Mesodermal cell (in vitro differentiated cells): ENCODE data around the gene LIFR.
"Not testable (repeated sequence)": the region's sequence is repeated elsewhere in the genome, so short reads cannot be mapped to it uniquely, and the experiment has no call there.

ENCODE experiments used
- H3K27ac ChIP-seq: 2 replicates; pipeline ENCODE4 v1.7.0; 2013; ENCODE audit warnings: mild to moderate bottlenecking, low read depth, low read length, moderate library complexity; ENCODE audit not compliant: severe bottlenecking
- H3K36me3 ChIP-seq: 2 replicates; pipeline ENCODE4 v1.7.1; 2013; ENCODE audit warnings: mild to moderate bottlenecking, low read length, moderate library complexity; ENCODE audit not compliant: control insufficient read depth, insufficient read depth
- H3K4me1 ChIP-seq: one replicate; pipeline ENCODE4 v1.7.1; 2013; ENCODE audit warnings: mild to moderate bottlenecking, low read length; ENCODE audit not compliant: insufficient read depth, control insufficient read depth, poor library complexity, severe bottlenecking
- H3K4me3 ChIP-seq: 2 replicates; pipeline ENCODE4 v1.7.0; 2013; ENCODE audit warnings: low read length, control low read depth, mild to moderate bottlenecking; ENCODE audit not compliant: insufficient read depth, poor library complexity, severe bottlenecking; ENCODE audit errors: extremely low read depth
- H3K9me3 ChIP-seq: 2 replicates; pipeline ENCODE4 v1.7.1; 2013; ENCODE audit warnings: mild to moderate bottlenecking, low read length, moderate library complexity; ENCODE audit not compliant: control insufficient read depth
- WGBS, 2 experiments: methylation state at CpG; one replicate each; pipeline ENCODE4 v1.1.5; 2013; ENCODE audit warnings: missing lambda C conversion rate in 2 of 2; ENCODE audit not compliant: insufficient coverage in 2 of 2; 5-methylcytosine and 5-hydroxymethylcytosine counted together

The LIFR gene

GRCh38 chr5:38518341-38518740, 38.1 kb downstream of the LIFR start:
- no peak overlapping the region for H3K27ac ChIP-seq
- no CpG with 5 or more reads among the region's 1 CpG for WGBS, 2 experiments
- no peaks in the 10 kb centered on the region for H3K9me3 ChIP-seq
- H3K4me3 ChIP-seq = no peak overlapping the region
- no peaks in the 10 kb centered on the region for H3K4me1 ChIP-seq
- H3K36me3 ChIP-seq = peaks cover 47% of the 10 kb centered on the region

DNA sequence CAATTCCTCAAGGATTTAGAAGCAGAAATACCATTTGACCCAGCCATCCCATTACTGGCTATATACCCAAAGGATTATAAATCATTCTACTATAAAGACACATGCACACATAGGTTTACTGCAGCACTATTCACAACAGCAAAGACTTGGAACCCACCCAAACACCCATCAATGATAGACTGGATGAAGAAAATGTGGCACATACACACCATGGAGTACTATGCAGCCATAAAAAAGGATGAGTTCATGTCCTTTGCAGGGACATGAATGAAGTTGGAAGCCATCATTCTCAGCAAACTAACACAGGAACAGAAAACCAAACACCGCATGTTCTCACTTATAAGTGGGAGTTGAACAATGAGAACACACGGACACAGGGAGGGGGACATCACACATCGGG, 39.8 kb downstream of the LIFR start:
- not testable (repeated sequence) for H3K4me3 ChIP-seq, H3K9me3 ChIP-seq, H3K27ac ChIP-seq, H3K4me1 ChIP-seq
- peaks cover 42% of the 10 kb centered on the region for H3K36me3 ChIP-seq
- no CpG with 5 or more reads among the region's 3 CpGs for WGBS, 2 experiments

- peaks cover 41% of the 10 kb centered on the region for H3K36me3 ChIP-seq
Measured at GRCh38 chr5:38515646-38516045, 40.8 kb downstream of the LIFR start.

DNA sequence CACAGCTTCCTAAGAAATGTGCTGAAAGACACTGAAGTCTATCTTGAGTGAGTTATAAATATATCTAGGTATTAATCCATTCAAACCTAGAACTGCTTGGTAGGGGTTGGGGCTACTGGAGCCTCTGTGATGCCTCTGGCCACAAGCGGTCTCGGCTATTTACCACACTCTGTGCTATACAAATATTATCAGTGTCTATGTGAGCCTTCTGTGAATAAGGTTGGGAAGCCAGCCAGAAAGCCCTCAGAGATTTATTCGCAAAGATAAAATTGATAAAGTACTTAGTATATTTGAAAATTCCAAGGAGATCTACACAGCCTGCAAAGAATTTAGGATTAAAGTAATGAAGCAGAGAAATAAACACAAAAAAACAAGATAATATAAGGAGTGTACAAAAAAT, 41.4 kb downstream of the LIFR start:
- H3K36me3 ChIP-seq = peaks cover 42% of the 10 kb centered on the region
- WGBS, 2 experiments = no CpG with 5 or more reads among the region's 3 CpGs

More at GRCh38 chr5:38515646-38516045, 40.8 kb downstream of the LIFR start:
- H3K4me1 ChIP-seq = no peaks in the 10 kb centered on the region
- 56 to 92% methylated on average over 1 to 2 of the region's 2 CpGs for WGBS, 2 experiments
- no peak overlapping the region for H3K27ac ChIP-seq
- no peak overlapping the region for H3K4me3 ChIP-seq
- H3K9me3 ChIP-seq = no peaks in the 10 kb centered on the region

DNA sequence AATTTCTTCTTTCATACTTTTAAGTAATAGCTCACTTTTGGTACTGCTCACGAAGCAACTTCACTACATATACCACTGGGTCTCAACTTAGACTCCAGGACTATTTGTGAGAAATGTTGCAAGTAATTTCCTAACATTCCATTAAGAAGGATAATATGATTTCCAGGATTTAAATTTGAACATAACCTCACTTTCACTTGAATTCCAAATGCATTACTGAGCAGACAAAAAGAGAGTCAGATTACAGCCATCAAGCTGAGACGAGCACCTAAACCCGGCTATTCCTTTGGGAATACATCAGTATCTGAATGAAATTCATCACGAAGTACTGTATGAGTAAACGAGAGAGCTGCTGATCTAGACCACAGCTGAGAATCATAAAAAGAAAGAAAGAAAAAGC, 47.3 kb downstream of the LIFR start:
- Histone ChIP-seq H3K4me1 (no peaks in the 10 kb centered on the region), H3K4me3 (no peak overlapping the region), H3K9me3 (no peaks in the 10 kb centered on the region), H3K36me3 (peaks cover 29% of the 10 kb centered on the region), H3K27ac (no peak overlapping the region)
- WGBS, 2 experiments = 80 to 96% methylated on average over 1 to 4 of the region's 5 CpGs

More for the DNA sequence above, 41.4 kb downstream of the LIFR start:
- Histone ChIP-seq H3K27ac (no peak overlapping the region), H3K4me3 (no peak overlapping the region), H3K4me1 (no peaks in the 10 kb centered on the region), H3K9me3 (no peaks in the 10 kb centered on the region)

DNA sequence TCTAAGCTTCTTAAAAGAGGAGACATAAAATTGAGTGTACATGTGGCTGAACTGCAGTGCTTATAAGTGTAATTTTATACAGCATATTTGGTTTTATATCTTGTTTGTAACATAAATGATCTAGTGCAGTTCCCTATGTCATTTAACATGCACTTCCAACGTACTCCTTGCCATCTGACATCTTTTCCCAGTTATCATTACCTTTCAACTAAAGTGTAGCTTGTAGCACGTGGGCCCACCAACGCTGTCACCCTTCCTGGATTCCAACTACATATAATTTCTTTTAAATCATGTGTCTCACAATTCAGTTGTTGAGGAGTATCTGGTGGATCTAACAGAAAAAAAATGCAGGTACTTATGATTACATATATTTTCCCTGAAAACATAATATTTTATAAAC, 50.1 kb downstream of the LIFR start:
- H3K27ac ChIP-seq = no peak overlapping the region
- WGBS, 2 experiments = 80 to 100% methylated on average over 1 to 2 of the region's 3 CpGs
- H3K9me3 ChIP-seq = no peaks in the 10 kb centered on the region
- H3K36me3 ChIP-seq = peaks cover 20% of the 10 kb centered on the region
- no peak overlapping the region for H3K4me3 ChIP-seq
- no peaks in the 10 kb centered on the region for H3K4me1 ChIP-seq

DNA sequence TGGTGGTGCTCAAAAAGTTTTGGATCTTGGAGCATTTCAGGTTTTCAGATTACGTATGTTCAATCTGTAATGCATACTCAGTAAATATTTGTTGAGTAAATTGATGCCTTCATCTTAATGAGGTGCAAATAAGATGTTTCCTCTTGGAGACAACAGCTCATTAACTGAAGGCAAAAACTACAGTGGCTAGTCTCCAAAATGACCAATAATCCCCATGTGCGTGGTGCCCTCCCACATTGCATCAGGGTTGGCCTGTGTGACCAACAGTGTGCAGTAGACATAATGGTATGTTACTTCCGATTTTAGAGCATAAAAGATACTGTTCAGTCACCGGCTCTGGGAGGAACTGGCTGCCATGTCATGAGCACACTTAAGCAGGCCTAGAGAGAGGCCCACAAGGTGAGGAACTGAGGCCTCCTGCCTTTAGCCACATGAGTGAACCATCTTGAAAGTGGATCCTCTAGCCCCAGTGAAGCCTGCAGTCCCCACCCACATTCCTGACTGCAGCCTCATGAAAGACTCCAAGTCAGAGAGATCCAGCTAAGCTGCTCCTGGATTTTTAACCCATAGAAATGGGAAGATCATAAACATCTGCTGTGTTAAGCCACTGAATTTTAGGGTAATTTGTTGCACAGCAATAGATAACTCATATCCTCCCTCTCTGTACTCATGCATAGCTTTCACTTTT, 55.7 kb downstream of the LIFR start:
- no peak overlapping the region for H3K4me3 ChIP-seq
- H3K27ac ChIP-seq = no peak overlapping the region
- no peaks in the 10 kb centered on the region for H3K4me1 ChIP-seq
- no peaks in the 10 kb centered on the region for H3K9me3 ChIP-seq
- H3K36me3 ChIP-seq = peaks cover 47% of the 10 kb centered on the region
- WGBS, 2 experiments = 94 to 100% methylated on average over 2 to 3 of the region's 4 CpGs

DNA sequence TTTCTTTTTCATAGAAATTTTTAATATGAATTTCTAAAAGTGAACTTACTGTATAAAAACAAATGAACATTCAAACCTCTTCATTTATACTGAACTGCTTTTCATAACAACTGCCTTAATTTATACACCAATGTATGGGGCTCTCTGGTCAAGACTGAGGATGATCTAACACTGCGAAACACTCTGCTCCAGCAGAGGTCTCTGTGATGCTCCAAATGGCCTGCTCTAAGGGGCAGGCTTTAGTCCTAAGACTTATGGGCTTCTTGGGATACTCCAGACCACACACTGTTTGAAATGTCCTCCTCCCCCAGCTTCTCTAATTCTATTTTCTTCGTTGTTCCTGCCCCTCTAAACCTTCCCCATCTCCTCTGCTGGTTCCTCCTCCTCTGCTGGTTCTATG, 58.5 kb downstream of the LIFR start:
- Histone ChIP-seq H3K36me3 (peaks cover 68% of the 10 kb centered on the region), H3K4me3 (no peak overlapping the region), H3K9me3 (no peaks in the 10 kb centered on the region), H3K27ac (no peak overlapping the region), H3K4me1 (no peaks in the 10 kb centered on the region)
- 88 to 89% methylated on average over 2 of the region's 2 CpGs for WGBS, 2 experiments

- Histone ChIP-seq H3K36me3 (peaks cover 77% of the 10 kb centered on the region), H3K4me1 (no peaks in the 10 kb centered on the region), H3K9me3 (no peaks in the 10 kb centered on the region), H3K27ac (no peak overlapping the region), H3K4me3 (no peak overlapping the region)
- WGBS, 2 experiments = 98 to 100% methylated on average over 3 to 4 of the region's 7 CpGs
Measured at GRCh38 chr5:38494763-38495162, 61.7 kb downstream of the LIFR start.

- WGBS, 2 experiments = 94 to 95% methylated on average over 5 of the region's 6 CpGs
- Histone ChIP-seq H3K36me3 (peaks cover 72% of the 10 kb centered on the region), H3K4me1 (no peaks in the 10 kb centered on the region), H3K27ac (no peak overlapping the region), H3K4me3 (no peak overlapping the region), H3K9me3 (no peaks in the 10 kb centered on the region)
Measured at GRCh38 chr5:38494175-38494574, 62.3 kb downstream of the LIFR start.

- Histone ChIP-seq H3K4me3 (no peak overlapping the region), H3K4me1 (no peaks in the 10 kb centered on the region), H3K36me3 (peaks cover 65% of the 10 kb centered on the region), H3K27ac (no peak overlapping the region), H3K9me3 (no peaks in the 10 kb centered on the region)
- WGBS, 2 experiments = 98 to 100% methylated on average over 9 of the region's 10 CpGs
Measured at GRCh38 chr5:38483805-38484398, 72.5 kb downstream of the LIFR start.
